K562 (cell line): Measurements from ENCODE around the gene PPIL1. TPM values are rescaled to one million over a fixed set of nuclear protein-coding genes. Genes with fewer than 3 reads are reported as not detected.

Experiments
- CC2D1A ChIP-seq: fragments of 450-650 bp; IDR thresholded peaks from 2 replicates; pipeline ENCODE4 v1.6.1; 2017; ENCODE audit warnings: mild to moderate bottlenecking
- COPS2 ChIP-seq: fragments of 450-650 bp; conservative IDR thresholded peaks from 2 replicates; pipeline ENCODE4 v1.6.1; 2016; ENCODE audit warnings: mild to moderate bottlenecking, moderate library complexity
- CTBP1 ChIP-seq: fragments of 450-650 bp; IDR thresholded peaks from 2 replicates; pipeline ENCODE4 v1.6.1; 2016; ENCODE audit warnings: borderline replicate concordance
- DMBX1 ChIP-seq: fragments of 250-450 bp; sonication (Bioruptor Pico); IDR thresholded peaks from 2 replicates; pipeline ENCODE4 v1.8.0; 2022; ENCODE audit warnings: inconsistent platforms, mild to moderate bottlenecking, moderate library complexity, borderline replicate concordance
- ETV6 ChIP-seq, 3 experiments: fragments of 150-350 bp in 1 of 3; sonication (generic) in 1 of 3; formaldehyde crosslinking in 1 of 3; IDR thresholded peaks; 2 replicates each; pipeline versions ENCODE4 v1.6.1 to v1.8.0; 2014 to 2022; ENCODE audit warnings: borderline replicate concordance in 2 of 3, low read depth in 2 of 3, antibody characterized with exemption in 1 of 3, low read length in 1 of 3, mild to moderate bottlenecking in 1 of 3, missing genetic modification reagents in 1 of 3
- MAFG ChIP-seq: fragments of 450-650 bp; conservative IDR thresholded peaks from 2 replicates; pipeline ENCODE4 v1.6.1; 2016; ENCODE audit warnings: missing genetic modification characterization, missing compliant biosample characterization
- MAFK ChIP-seq: IDR thresholded peaks from 2 replicates; pipeline ENCODE4 v1.6.1; 2011; ENCODE audit warnings: low read length, improper control_type of control experiment
- MAZ ChIP-seq, 2 experiments: fragments of 450-650 bp in 1 of 2; sonication (generic) in 1 of 2; formaldehyde crosslinking; IDR thresholded peaks in 1 of 2; conservative IDR thresholded peaks in 1 of 2; 2 replicates each; pipeline versions ENCODE4 v1.4.0 to v1.5.0; 2020; ENCODE audit warnings: mild to moderate bottlenecking in 1 of 2, missing genetic modification reagents in 1 of 2
- NFIX ChIP-seq: fragments of 250-450 bp; sonication (Bioruptor Pico); IDR thresholded peaks from 2 replicates; pipeline ENCODE4 v1.4.0; 2020; ENCODE audit warnings: low read depth, mild to moderate bottlenecking, moderate library complexity
- TCF7 ChIP-seq: sonication (generic); IDR thresholded peaks from 2 replicates; pipeline ENCODE4 v1.6.1; 2016; ENCODE audit warnings: antibody characterized with exemption, borderline replicate concordance
- ZNF584 ChIP-seq: fragments of 200-800 bp; sonication (Bioruptor generic); IDR thresholded peaks from 2 replicates; pipeline ENCODE4 v1.6.1; 2016; ENCODE audit warnings: low read depth, mild to moderate bottlenecking, missing genetic modification characterization, missing compliant biosample characterization
- polyA plus RNA-seq, 8 experiments: library from polyadenylated mRNA; depleted of rRNA in 4 of 8; stranded (reverse) in 5 of 8; unstranded in 3 of 8; fragments of >200 nt; fragmentation: Nextera tagmentation in 2 of 8; fragmentation: Illumina TruSeq in 1 of 8; extraction: Ambion mirVana in 2 of 8; extraction: Trizol in 1 of 8; gene quantifications; 2 replicates each; pipeline versions ENCODE4 v1.2.1 to v1.2.3, GENCODE V29; 2011 to 2014; ENCODE audit warnings: inconsistent platforms in 1 of 8, missing spikeins in 1 of 8
- total RNA-seq, 7 experiments: library from RNA; depleted of rRNA in 6 of 7; stranded (reverse); fragments of >200 nt in 6 of 7; fragmentation: Illumina TruSeq in 2 of 7; extraction: Trizol in 2 of 7; gene quantifications; 2 replicates each; pipeline versions ENCODE4 v1.2.1 to v1.2.3, GENCODE V29; 2011 to 2021; ENCODE audit warnings: low replicate concordance in 1 of 7
- TF ChIP-seq, protein P1 (sequence below): fragments of 250-450 bp; sonication (Bioruptor Pico); IDR thresholded peaks from 2 replicates; pipeline ENCODE4 v1.6.1; 2021; ENCODE audit warnings: mild to moderate bottlenecking
- TF ChIP-seq, protein P2 (sequence below): sonication (generic); formaldehyde crosslinking; IDR thresholded peaks from 2 replicates; pipeline ENCODE4 v1.8.0; 2022; ENCODE audit warnings: mild to moderate bottlenecking, missing genetic modification reagents

The PPIL1 gene
- total and polyA plus RNA-seq, 9 of the 15 experiments (the other 6 are each of a cell fraction or from before 2014, with no cell fraction given) = 65.8 to 205 (median 130) TPM

DNA sequence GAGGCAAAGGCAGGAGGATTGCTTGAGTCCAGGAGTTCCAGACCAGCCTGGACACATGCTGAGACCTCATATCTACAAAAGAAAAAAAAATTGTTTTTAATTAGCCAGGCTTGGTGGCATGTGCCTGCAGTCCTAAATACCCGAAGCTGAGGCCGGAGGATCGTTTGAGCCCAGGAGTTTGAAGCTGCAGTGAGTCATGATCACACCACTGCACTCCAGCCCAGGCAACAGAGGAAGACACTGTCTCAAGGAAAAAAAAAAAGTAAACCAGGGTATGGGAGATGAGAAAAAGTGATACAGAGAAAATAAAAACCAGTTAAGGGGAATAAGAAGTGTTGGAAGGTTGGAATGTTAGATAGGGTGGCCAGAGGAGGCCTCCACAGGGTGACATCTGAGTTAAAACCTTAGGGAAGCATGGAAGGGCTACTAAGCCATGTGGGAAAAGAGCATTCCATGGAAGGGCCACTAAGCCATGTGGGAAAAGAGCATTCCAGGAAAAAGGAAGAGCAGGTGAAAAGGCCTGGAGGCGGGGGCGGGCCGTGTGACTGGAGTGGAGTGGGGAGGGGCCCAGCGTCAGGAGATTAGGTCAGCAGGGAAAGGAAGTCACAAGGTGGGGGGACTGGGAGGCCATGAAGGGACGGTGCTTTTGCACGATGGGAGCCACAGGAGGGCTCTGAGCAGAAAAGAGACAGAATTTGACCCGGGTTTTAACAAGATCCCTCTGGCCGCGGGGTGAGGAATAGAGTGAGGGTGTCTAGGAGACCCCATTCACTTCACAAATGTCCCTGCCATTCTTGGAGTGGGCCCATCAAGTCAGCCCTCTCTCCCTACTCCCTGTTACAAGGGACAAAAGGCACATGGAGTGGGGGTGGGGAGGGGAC, 53.7 kb downstream of the PPIL1 start (continued):
- TF ChIP-seq, protein P1, sequence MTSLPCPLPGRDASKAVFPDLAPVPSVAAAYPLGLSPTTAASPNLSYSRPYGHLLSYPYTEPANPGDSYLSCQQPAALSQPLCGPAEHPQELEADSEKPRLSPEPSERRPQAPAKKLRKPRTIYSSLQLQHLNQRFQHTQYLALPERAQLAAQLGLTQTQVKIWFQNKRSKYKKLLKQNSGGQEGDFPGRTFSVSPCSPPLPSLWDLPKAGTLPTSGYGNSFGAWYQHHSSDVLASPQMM (CRISPR knock-in tag) = no peak
- TF ChIP-seq CC2D1A (no peak), MAFG (tag) (no peak), CTBP1 (peak; percentile 22; the same call in 1 of the 2 replicates), COPS2 (no peak), NFIX (CRISPR knock-in tag) (no peak), ETV6 (IDR thresholded peaks at IDR 0.05; ENCODE audit: borderline replicate concordance in 1 of 2, low read depth in 2 of 2, low read length in 1 of 2) (no peak), ETV6 (CRISPR knock-in tag; IDR thresholded peaks at IDR 0.05; ENCODE audit: borderline replicate concordance) (no peak), ZNF584 (CRISPR knock-in tag) (peak; percentile 94), DMBX1 (CRISPR knock-in tag) (peak; percentile 90), TCF7 (no peak), MAZ (CRISPR knock-in tag; conservative IDR thresholded peaks at IDR 0.05 in 1 of 2, IDR thresholded peaks at IDR 0.05 in 1 of 2) (peak; percentile 57 to 59; a peak in 3 of 4 replicates), MAFK (no peak)
- TF ChIP-seq, protein P2, sequence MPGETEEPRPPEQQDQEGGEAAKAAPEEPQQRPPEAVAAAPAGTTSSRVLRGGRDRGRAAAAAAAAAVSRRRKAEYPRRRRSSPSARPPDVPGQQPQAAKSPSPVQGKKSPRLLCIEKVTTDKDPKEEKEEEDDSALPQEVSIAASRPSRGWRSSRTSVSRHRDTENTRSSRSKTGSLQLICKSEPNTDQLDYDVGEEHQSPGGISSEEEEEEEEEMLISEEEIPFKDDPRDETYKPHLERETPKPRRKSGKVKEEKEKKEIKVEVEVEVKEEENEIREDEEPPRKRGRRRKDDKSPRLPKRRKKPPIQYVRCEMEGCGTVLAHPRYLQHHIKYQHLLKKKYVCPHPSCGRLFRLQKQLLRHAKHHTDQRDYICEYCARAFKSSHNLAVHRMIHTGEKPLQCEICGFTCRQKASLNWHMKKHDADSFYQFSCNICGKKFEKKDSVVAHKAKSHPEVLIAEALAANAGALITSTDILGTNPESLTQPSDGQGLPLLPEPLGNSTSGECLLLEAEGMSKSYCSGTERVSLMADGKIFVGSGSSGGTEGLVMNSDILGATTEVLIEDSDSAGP = no peak
